IMR-90 (cell line): Measurements from ENCODE around the gene NFYC. TPM values are rescaled to one million over a fixed set of nuclear protein-coding genes. Genes with fewer than 3 reads are reported as not detected.

ENCODE experiments used
- ATAC-seq: fragments of 200-7000 bp; cut with Tn5 transposase; 2 replicates; pipeline ENCODE4 v1.9.1; 2020; ENCODE audit warnings: low read depth, mild to moderate bottlenecking, moderate library complexity
- BruUV-seq: library from RNA; stranded (reverse); fragments of 400-500 nt; replicated peaks from 2 replicates; lab custom pipeline; 2021; lab: Mats Ljungman, UMichigan
- CTCF ChIA-PET: fragments of 300-600 bp; formaldehyde crosslinking; extraction: SDS; loops from one replicate; lab custom pipeline; 2021; ENCODE audit warnings: antibody characterized with exemption; lab: Yijun Ruan, JAX
- POLR2A ChIA-PET: fragments of 300-600 bp; sonication (Branson Sonifier 250); formaldehyde crosslinking; loops from one replicate; lab custom pipeline; 2022; ENCODE audit warnings: antibody characterized with exemption; ENCODE audit not compliant: unreplicated experiment; lab: Charles Lee
- DNase-seq: peaks from one replicate; pipeline ENCODE4 v3.0.0; 2013
- H2AFZ ChIP-seq: replicated peaks from 2 replicates; pipeline ENCODE3; 2013; ENCODE audit warnings: low read length, mild to moderate bottlenecking; ENCODE audit not compliant: poor library complexity
- H2AK5ac ChIP-seq: 2 replicates; pipeline ENCODE4 v1.6.1; 2013; ENCODE audit warnings: low read depth, low read length, inconsistent platforms
- H2AK9ac ChIP-seq: replicated peaks from 2 replicates; pipeline ENCODE3; 2013; ENCODE audit warnings: mild to moderate bottlenecking, low read depth, low read length, moderate library complexity; ENCODE audit not compliant: poor library complexity
- H2BK120ac ChIP-seq: 2 replicates; pipeline ENCODE4 v1.6.1; 2013; ENCODE audit warnings: low read depth, low read length, inconsistent platforms
- H2BK15ac ChIP-seq: 3 replicates; pipeline ENCODE4 v1.6.1; 2013; ENCODE audit warnings: low read depth, low read length, inconsistent platforms
- H2BK20ac ChIP-seq: 2 replicates; pipeline ENCODE4 v1.6.1; 2013; ENCODE audit warnings: low read depth, mild to moderate bottlenecking, inconsistent platforms, low read length, moderate library complexity
- H2BK5ac ChIP-seq: 2 replicates; pipeline ENCODE4 v1.6.1; 2013; ENCODE audit warnings: mild to moderate bottlenecking, low read depth, low read length, inconsistent platforms; ENCODE audit not compliant: poor library complexity, severe bottlenecking
- H3K14ac ChIP-seq: replicated peaks from 2 replicates; pipeline ENCODE4 v1.6.1; 2013; ENCODE audit warnings: low read depth, low read length, inconsistent platforms
- H3K18ac ChIP-seq: 2 replicates; pipeline ENCODE4 v1.6.1; 2013; ENCODE audit warnings: low read depth, low read length, control low read depth
- H3K23ac ChIP-seq: 2 replicates; pipeline ENCODE4 v1.6.1; 2013; ENCODE audit warnings: low read depth, low read length, inconsistent platforms
- H3K27ac ChIP-seq: 2 replicates; pipeline ENCODE4 v1.5.1; 2013; ENCODE audit warnings: mild to moderate bottlenecking, control low read depth, low read length; ENCODE audit not compliant: insufficient read depth
- H3K27me3 ChIP-seq: 2 replicates; pipeline ENCODE4 v1.6.1; 2013; ENCODE audit warnings: low read length; ENCODE audit not compliant: control insufficient read depth, insufficient read depth
- H3K36me3 ChIP-seq: 2 replicates; pipeline ENCODE4 v1.6.1; 2013; ENCODE audit warnings: low read length, mixed read lengths; ENCODE audit not compliant: control insufficient read depth, insufficient read depth
- H3K4ac ChIP-seq: 2 replicates; pipeline ENCODE4 v1.6.1; 2013; ENCODE audit warnings: low read depth, low read length, inconsistent platforms
- H3K4me1 ChIP-seq: 2 replicates; pipeline ENCODE4 v1.6.1; 2013; ENCODE audit warnings: low read length, mixed read lengths; ENCODE audit not compliant: control insufficient read depth, insufficient read depth
- H3K4me2 ChIP-seq: 2 replicates; pipeline ENCODE4 v1.6.1; 2013; ENCODE audit warnings: low read depth, mild to moderate bottlenecking, control low read depth, low read length, moderate library complexity
- H3K4me3 ChIP-seq: 2 replicates; pipeline ENCODE4 v1.5.1; 2013; ENCODE audit warnings: low read depth, mild to moderate bottlenecking, control low read depth, low read length, moderate library complexity; ENCODE audit not compliant: insufficient read depth
- H3K56ac ChIP-seq: 2 replicates; pipeline ENCODE4 v1.6.1; 2013; ENCODE audit warnings: low read length, inconsistent platforms; ENCODE audit not compliant: insufficient read depth; ENCODE audit errors: extremely low read depth
- H3K79me1 ChIP-seq, 2 experiments: 2 replicates each; pipeline ENCODE4 v1.6.1; 2013; ENCODE audit warnings: low read length in 2 of 2, inconsistent platforms in 1 of 2, low read depth in 1 of 2
- H3K9ac ChIP-seq: 2 replicates; pipeline ENCODE4 v1.6.1; 2013; ENCODE audit warnings: low read depth, low read length, control low read depth
- H3K9me1 ChIP-seq: 2 replicates; pipeline ENCODE4 v1.6.1; 2013; ENCODE audit warnings: low read length, inconsistent platforms; ENCODE audit not compliant: insufficient read depth
- H3K9me3 ChIP-seq: 2 replicates; pipeline ENCODE4 v1.6.1; 2013; ENCODE audit warnings: low read length; ENCODE audit not compliant: control insufficient read depth, insufficient read depth
- H4K20me1 ChIP-seq: 2 replicates; pipeline ENCODE4 v1.6.1; 2013; ENCODE audit warnings: low read length, inconsistent platforms; ENCODE audit not compliant: insufficient read depth
- H4K5ac ChIP-seq: 2 replicates; pipeline ENCODE4 v1.6.1; 2013; ENCODE audit warnings: mild to moderate bottlenecking, low read depth, low read length, control low read depth
- H4K8ac ChIP-seq, 2 experiments: 2 replicates each; pipeline ENCODE4 v1.6.1; 2013; ENCODE audit warnings: low read depth in 2 of 2, low read length in 2 of 2, control low read depth in 1 of 2, inconsistent platforms in 1 of 2
- H4K91ac ChIP-seq: 2 replicates; pipeline ENCODE4 v1.6.1; 2013; ENCODE audit warnings: low read depth, low read length, inconsistent platforms; ENCODE audit not compliant: insufficient read depth
- BHLHE40 ChIP-seq: fragments of 150-350 bp; IDR thresholded peaks from 2 replicates; pipeline ENCODE4 v1.6.1; 2016; ENCODE audit warnings: mild to moderate bottlenecking, low read depth, low read length
- CEBPB ChIP-seq: IDR thresholded peaks from 2 replicates; pipeline ENCODE4 v1.6.1; 2012; ENCODE audit warnings: low read depth, low read length, improper control_type of control experiment
- CHD1 ChIP-seq: IDR thresholded peaks from 2 replicates; pipeline ENCODE4 v1.6.1; 2012; ENCODE audit warnings: low read depth, low read length, improper control_type of control experiment
- FOS ChIP-seq: fragments of 150-350 bp; IDR thresholded peaks from 2 replicates; pipeline ENCODE4 v1.6.1; 2016; ENCODE audit warnings: low read depth, low read length
- MAFK ChIP-seq: IDR thresholded peaks from 2 replicates; pipeline ENCODE4 v1.6.1; 2012; ENCODE audit warnings: low read depth, low read length, improper control_type of control experiment
- MXI1 ChIP-seq: IDR thresholded peaks from 2 replicates; pipeline ENCODE4 v1.6.1; 2012; ENCODE audit warnings: low read depth, mild to moderate bottlenecking, low read length, moderate library complexity, borderline replicate concordance
- NFE2L2 ChIP-seq: fragments of 150-350 bp; IDR thresholded peaks from 2 replicates; pipeline ENCODE4 v1.6.1; 2016; ENCODE audit warnings: low read depth, mild to moderate bottlenecking, low read length
- RAD21 ChIP-seq: IDR thresholded peaks from 2 replicates; pipeline ENCODE4 v1.6.1; 2012; ENCODE audit warnings: low read length, improper control_type of control experiment
- RCOR1 ChIP-seq: IDR thresholded peaks from 2 replicates; pipeline ENCODE4 v1.6.1; 2012; ENCODE audit warnings: mild to moderate bottlenecking, low read length, improper control_type of control experiment; ENCODE audit not compliant: insufficient replicate concordance
- RFX5 ChIP-seq: IDR thresholded peaks from 2 replicates; pipeline ENCODE4 v1.8.0; 2012; ENCODE audit warnings: low read depth, mild to moderate bottlenecking, low read length, moderate library complexity
- SMC3 ChIP-seq: fragments of 150-350 bp; IDR thresholded peaks from 2 replicates; pipeline ENCODE4 v1.6.1; 2016; ENCODE audit warnings: low read depth, mild to moderate bottlenecking, antibody characterized with exemption, low read length, moderate library complexity
- WGBS, 2 experiments: methylation state at CpG; one replicate each; pipeline versions ENCODE4 v1.1.5 to v1.1.7; 2013; ENCODE audit warnings: missing lambda C conversion rate in 2 of 2; ENCODE audit not compliant: insufficient read length in 1 of 2; ENCODE audit errors: extremely low coverage in 2 of 2; 5-methylcytosine and 5-hydroxymethylcytosine counted together
- dilution Hi-C: fragments of 300-500 bp; cut with HindIII; formaldehyde crosslinking; loops from one replicate; pipeline ENCODE4 v1.14.3; 2018; ENCODE audit warnings: low sequenced_read_pairs; ENCODE audit not compliant: unreplicated experiment
- in situ Hi-C: fragments of 300-500 bp; cut with MboI; formaldehyde crosslinking; loops from 3 replicates; pipeline ENCODE4 v1.14.3; 2019; ENCODE audit warnings: low sequenced_read_pairs, inconsistent platforms, mixed read lengths
- intact Hi-C: fragments of 100-400 bp; cut with micrococcal nuclease; formaldehyde crosslinking; loops from 2 replicates; pipeline ENCODE4 v1.10.0; 2022
- polyA plus RNA-seq, 3 experiments: library from polyadenylated mRNA; depleted of rRNA; stranded (reverse); fragments of >200 nt; gene quantifications; 2 replicates each; pipeline ENCODE4 v1.2.3, GENCODE V29; 2012; ENCODE audit warnings: low replicate concordance in 1 of 3
- total RNA-seq: library from RNA; depleted of rRNA; stranded (reverse); fragments of >200 nt; gene quantifications from 2 replicates; pipeline ENCODE4 v1.2.3, GENCODE V29; 2012
- TF ChIP-seq, protein P1 (sequence below): fragments of 150-350 bp; IDR thresholded peaks from 2 replicates; pipeline ENCODE4 v1.6.1; 2016; ENCODE audit warnings: low read depth, mild to moderate bottlenecking, low read length, moderate library complexity, borderline replicate concordance
- TF ChIP-seq, protein P2 (sequence below): fragments of 150-350 bp; IDR thresholded peaks from 2 replicates; pipeline ENCODE4 v1.6.1; 2017; ENCODE audit warnings: mild to moderate bottlenecking, antibody characterized with exemption, low read length, low read depth
- TF ChIP-seq, protein P3 (sequence below): conservative IDR thresholded peaks from 2 replicates; pipeline ENCODE4 v1.5.1; 2012; ENCODE audit warnings: mild to moderate bottlenecking, low read depth, low read length, improper control_type of control experiment

The NFYC gene
- total and polyA plus RNA-seq, 2 of the 4 experiments (the other 2 are of a cell fraction) = 45.2 to 62.2 TPM

DNA sequence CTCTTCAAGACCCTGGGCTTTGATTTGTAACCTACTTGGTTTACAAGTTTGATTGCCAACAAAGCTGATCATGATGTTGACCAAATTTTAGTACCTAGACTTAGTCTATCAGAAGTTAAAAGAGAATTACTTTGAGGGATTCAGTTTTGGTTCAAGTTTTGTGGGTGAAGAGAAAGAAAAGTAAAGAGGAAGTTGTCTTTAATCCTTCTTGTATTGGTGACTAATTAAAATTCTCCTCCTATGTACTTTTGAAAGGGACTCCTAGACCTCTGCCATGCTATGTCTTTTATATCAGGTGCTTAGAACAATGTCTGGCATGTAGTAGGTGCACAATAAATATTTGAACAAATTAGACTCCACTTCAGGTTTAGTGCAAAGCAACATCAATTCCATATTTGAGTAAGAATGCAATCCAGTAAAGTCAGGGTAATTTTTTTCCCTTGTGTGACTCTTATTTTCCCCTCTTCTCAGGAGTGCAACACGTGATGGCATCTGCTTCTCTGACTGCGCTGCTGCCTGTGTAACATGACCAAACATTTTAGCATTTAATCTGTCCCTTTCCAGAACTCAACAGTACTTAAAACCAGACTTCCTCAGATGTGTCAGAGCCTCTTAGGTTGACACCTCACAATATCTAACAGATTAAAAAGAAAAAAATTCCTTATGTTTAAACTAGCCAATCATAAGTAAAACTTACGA, 51.0 kb downstream of the NFYC start:
- Histone ChIP-seq H2AFZ (no peak overlapping the region), H3K9me1 (peaks cover 3% of the 10 kb centered on the region), H3K4ac (no peak overlapping the region), H4K20me1 (no peaks in the 10 kb centered on the region), H4K5ac (no peak overlapping the region), H2BK5ac (no peak overlapping the region), H2BK15ac (no peak overlapping the region), H3K23ac (no peak overlapping the region), H3K9me3 (no peaks in the 10 kb centered on the region), H4K91ac (no peak overlapping the region), H2BK120ac (no peak overlapping the region), H3K4me3 (no peak overlapping the region), H2AK9ac (no peak overlapping the region), H3K14ac (no peak overlapping the region), H3K9ac (no peak overlapping the region), H3K4me1 (peaks cover 5% of the 10 kb centered on the region), H3K27me3 (no peaks in the 10 kb centered on the region), H3K36me3 (peaks cover 11% of the 10 kb centered on the region), H3K18ac (no peak overlapping the region), H2AK5ac (no peak overlapping the region), H2BK20ac (no peak overlapping the region), H3K56ac (no peak overlapping the region), H3K27ac (no peak overlapping the region), H3K79me1 (peaks cover 36 to 40% of the 10 kb centered on the region in 2 experiments), H4K8ac (no peak overlapping the region), H3K4me2 (no peak overlapping the region)
- CTCF ChIA-PET = no interaction called here
- intact Hi-C loops = no loop called here
- TF ChIP-seq MXI1 (no peak), RCOR1 (no peak), NFE2L2 (no peak), CHD1 (no peak), MAFK (no peak), FOS (no peak), BHLHE40 (no peak), CEBPB (no peak), RFX5 (no peak), RAD21 (no peak), SMC3 (no peak)
- TF ChIP-seq, protein P1, sequence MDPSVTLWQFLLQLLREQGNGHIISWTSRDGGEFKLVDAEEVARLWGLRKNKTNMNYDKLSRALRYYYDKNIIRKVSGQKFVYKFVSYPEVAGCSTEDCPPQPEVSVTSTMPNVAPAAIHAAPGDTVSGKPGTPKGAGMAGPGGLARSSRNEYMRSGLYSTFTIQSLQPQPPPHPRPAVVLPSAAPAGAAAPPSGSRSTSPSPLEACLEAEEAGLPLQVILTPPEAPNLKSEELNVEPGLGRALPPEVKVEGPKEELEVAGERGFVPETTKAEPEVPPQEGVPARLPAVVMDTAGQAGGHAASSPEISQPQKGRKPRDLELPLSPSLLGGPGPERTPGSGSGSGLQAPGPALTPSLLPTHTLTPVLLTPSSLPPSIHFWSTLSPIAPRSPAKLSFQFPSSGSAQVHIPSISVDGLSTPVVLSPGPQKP = no peak
- TF ChIP-seq, protein P2, sequence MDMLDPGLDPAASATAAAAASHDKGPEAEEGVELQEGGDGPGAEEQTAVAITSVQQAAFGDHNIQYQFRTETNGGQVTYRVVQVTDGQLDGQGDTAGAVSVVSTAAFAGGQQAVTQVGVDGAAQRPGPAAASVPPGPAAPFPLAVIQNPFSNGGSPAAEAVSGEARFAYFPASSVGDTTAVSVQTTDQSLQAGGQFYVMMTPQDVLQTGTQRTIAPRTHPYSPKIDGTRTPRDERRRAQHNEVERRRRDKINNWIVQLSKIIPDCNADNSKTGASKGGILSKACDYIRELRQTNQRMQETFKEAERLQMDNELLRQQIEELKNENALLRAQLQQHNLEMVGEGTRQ = no peak
- TF ChIP-seq, protein P3, sequence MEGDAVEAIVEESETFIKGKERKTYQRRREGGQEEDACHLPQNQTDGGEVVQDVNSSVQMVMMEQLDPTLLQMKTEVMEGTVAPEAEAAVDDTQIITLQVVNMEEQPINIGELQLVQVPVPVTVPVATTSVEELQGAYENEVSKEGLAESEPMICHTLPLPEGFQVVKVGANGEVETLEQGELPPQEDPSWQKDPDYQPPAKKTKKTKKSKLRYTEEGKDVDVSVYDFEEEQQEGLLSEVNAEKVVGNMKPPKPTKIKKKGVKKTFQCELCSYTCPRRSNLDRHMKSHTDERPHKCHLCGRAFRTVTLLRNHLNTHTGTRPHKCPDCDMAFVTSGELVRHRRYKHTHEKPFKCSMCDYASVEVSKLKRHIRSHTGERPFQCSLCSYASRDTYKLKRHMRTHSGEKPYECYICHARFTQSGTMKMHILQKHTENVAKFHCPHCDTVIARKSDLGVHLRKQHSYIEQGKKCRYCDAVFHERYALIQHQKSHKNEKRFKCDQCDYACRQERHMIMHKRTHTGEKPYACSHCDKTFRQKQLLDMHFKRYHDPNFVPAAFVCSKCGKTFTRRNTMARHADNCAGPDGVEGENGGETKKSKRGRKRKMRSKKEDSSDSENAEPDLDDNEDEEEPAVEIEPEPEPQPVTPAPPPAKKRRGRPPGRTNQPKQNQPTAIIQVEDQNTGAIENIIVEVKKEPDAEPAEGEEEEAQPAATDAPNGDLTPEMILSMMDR = no peak
- POLR2A ChIA-PET = no interaction called here
- no TSS peak for BruUV-seq
- in situ Hi-C loops = no loop called here
- dilution Hi-C loops = no loop called here
- DNase-seq (no peak), ATAC-seq (no peak)
- 75% methylated on average over 2 of the region's 3 CpGs; no CpG with 5 or more reads in 1 of the 2 experiments for WGBS, 2 experiments
